T follicular helper cell (primary cell): Measurements from ENCODE around the gene KRTAP10-5.
"Not testable (repeated sequence)": the region's sequence is repeated elsewhere in the genome, so short reads cannot be mapped to it uniquely, and the experiment has no call there.

Source experiments
- DNase-seq: peaks from one replicate; pipeline ENCODE4 v3.0.0-alpha.2; 2020; ENCODE audit warnings: low read depth

Gene KRTAP10-5

GRCh38 chr21:44611551-44611950 lies 31.1 kb upstream of the KRTAP10-5 start:
- no peak for DNase-seq

- not testable (repeated sequence) for DNase-seq
Measured at GRCh38 chr21:44610157-44610843, 29.9 kb upstream of the KRTAP10-5 start.

GRCh38 chr21:44609193-44609592 lies 28.8 kb upstream of the KRTAP10-5 start:
- DNase-seq: no peak

- DNase-seq: no peak
Measured at GRCh38 chr21:44606495-44606894, 26.1 kb upstream of the KRTAP10-5 start.

- no peak for DNase-seq
Measured at GRCh38 chr21:44603911-44604310, 23.5 kb upstream of the KRTAP10-5 start.

GRCh38 chr21:44603109-44603875 lies 22.9 kb upstream of the KRTAP10-5 start:
- no peak for DNase-seq

- DNase-seq: no peak
Measured at GRCh38 chr21:44602463-44602850, 22.1 kb upstream of the KRTAP10-5 start.

- no peak for DNase-seq
Measured at GRCh38 chr21:44601596-44602462, 21.4 kb upstream of the KRTAP10-5 start.

GRCh38 chr21:44601091-44601490 lies 20.7 kb upstream of the KRTAP10-5 start:
- not testable (repeated sequence) for DNase-seq

- not testable (repeated sequence) for DNase-seq
Measured at GRCh38 chr21:44600118-44600978, 19.9 kb upstream of the KRTAP10-5 start, which contains the start of gene KRTAP10-7. KRTAP10-7 (plus strand) TSS chr21:44600597; CDS start chr21:44600622, 25 bp downstream.

- DNase-seq: no peak
Measured at GRCh38 chr21:44599264-44600029, 19.0 kb upstream of the KRTAP10-5 start.

- DNase-seq: no peak
Measured at GRCh38 chr21:44598061-44598460, 17.7 kb upstream of the KRTAP10-5 start.

GRCh38 chr21:44596068-44596725 lies 15.8 kb upstream of the KRTAP10-5 start:
- DNase-seq: no peak

GRCh38 chr21:44595524-44595923 lies 15.1 kb upstream of the KRTAP10-5 start:
- DNase-seq: no peak

- DNase-seq: no peak
Measured at GRCh38 chr21:44594406-44594916, 14.1 kb upstream of the KRTAP10-5 start.

- DNase-seq: no peak
Measured at GRCh38 chr21:44593598-44594405, 13.4 kb upstream of the KRTAP10-5 start.

GRCh38 chr21:44592446-44593311 lies 12.3 kb upstream of the KRTAP10-5 start, which contains the start of gene KRTAP10-6:
KRTAP10-6 (minus strand) TSS chr21:44592505; CDS start chr21:44592484, 21 bp downstream.
- DNase-seq: no peak

GRCh38 chr21:44591801-44592130 lies 11.4 kb upstream of the KRTAP10-5 start:
- not testable (repeated sequence) for DNase-seq
